NT2/D1 (cell line): ENCODE results near the gene EPB41L5.

Experiments used
- SUZ12 ChIP-seq: IDR thresholded peaks from 2 replicates; pipeline ENCODE4 v1.6.1; 2011; ENCODE audit not compliant: insufficient read length, insufficient read depth; ENCODE audit errors: extremely low read depth
- YY1 ChIP-seq: IDR thresholded peaks from 2 replicates; pipeline ENCODE4 v1.6.1; 2011; ENCODE audit not compliant: insufficient read length, insufficient read depth
- ZNF274 ChIP-seq: IDR thresholded peaks from 2 replicates; pipeline ENCODE4 v1.6.1; 2011; ENCODE audit warnings: mild to moderate bottlenecking, low read depth, low read length

- TF ChIP-seq YY1 = no peak
- TF ChIP-seq ZNF274 = no peak
- no peak for TF ChIP-seq SUZ12
Measured at GRCh38 chr2:119982506-119982905, 30.4 kb upstream of the EPB41L5 start.
